Stimulated activated CD4-positive, alpha-beta T cell treated with anti-CD3 and anti-CD28 coated beads, Interleukin-2, amount 100 ng/mL, for 24 hours (primary cell): Measurements from ENCODE around the gene SOHLH2.

Experiments used
- DNase-seq, 2 donors: peaks; one replicate each; pipeline ENCODE4 v3.0.0-alpha.2; 2020

SOHLH2 gene

DNA sequence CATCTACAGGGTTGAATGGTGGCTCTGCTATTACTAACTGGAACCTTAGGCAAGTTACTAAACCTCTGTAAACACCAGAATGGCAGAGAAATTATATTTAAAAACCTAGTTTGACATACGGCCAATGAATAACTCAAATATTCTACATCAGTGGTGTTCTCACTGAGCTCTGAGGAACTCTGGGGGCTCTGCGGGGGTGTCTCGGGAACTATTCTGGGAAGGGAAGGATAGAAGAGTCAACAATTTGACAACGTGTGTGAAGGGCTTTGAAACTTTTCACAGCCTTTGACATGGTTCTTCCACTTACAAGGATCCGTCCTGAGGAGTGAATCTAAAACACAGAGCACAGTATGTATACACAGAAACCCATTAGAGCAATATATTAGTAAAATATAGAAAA, 38.7 kb downstream of the SOHLH2 start:
- DNase-seq, result no peak

DNA sequence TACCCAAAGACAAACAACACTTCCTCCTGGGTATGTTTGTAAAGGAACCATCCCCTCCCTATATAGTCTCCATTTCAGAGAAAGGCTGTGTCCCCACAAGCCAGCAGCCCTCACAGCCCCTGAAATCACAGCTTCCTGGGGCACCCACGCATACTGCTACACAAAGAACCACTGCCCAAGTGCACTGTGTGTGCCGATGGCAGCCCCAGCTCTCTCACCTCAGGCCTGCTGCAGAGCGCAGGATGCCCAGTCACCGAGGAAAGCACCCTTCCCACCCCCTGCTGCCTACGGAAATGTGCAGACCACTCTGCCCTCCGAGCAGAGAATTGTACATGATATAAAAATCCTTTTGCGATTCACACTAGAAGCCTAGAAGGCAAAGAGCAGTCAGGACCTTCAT, 39.4 kb downstream of the SOHLH2 start:
- no peak for DNase-seq

DNA sequence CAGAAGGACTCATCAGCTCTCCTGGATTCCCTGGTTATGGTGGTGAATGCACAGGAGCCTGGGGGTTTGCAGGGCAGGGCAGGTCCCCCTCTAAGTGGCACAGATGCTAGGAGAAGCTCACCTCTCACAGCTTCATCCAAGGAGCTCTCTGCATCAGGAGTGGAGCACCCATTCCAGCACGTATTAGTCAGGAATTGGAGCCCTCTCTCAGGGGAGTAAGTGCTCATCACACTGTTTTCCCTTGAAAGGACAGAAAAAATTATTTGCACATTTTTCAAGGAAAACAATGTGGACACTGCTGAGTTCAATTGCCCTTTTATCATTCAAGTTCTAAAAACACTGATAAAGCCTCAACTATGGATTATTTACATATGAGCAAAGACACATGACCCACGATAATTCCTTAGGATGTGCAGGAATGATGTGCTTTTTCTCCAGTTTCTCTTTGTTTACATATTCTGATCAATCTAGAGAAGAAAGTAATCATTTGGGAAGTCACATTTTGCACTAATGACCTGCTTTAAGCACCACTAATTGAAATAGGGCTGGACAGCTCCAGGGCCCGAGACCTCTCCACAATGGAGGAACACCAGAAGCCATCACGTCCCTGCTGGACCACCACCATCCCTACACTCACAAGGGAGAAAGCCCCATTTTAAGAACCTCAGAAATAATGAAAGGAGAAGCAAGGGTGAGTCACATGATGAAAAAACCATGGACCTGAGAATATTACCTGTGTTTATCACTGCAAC, 40.6 kb downstream of the SOHLH2 start:
- no peak for DNase-seq

DNA sequence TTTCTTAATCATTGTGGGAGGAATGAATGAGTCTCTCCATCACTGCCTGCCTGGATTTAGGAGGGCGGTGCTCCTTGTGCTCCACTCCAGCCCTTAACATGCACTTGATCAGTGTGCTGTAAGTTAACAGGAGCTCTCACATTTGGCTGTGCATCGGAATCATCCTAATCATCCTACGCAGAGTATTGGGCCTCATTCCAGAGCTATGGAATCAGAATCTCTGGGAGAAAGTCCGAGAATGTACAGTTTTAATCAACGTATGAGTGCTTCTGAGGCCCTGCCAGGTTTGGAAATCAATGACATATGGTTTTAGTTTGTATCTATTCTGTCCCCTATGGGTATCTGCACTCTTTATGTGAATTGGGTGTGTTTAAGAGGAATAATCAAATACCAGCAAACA, 48.3 kb downstream of the SOHLH2 start:
- no peak for DNase-seq

DNA sequence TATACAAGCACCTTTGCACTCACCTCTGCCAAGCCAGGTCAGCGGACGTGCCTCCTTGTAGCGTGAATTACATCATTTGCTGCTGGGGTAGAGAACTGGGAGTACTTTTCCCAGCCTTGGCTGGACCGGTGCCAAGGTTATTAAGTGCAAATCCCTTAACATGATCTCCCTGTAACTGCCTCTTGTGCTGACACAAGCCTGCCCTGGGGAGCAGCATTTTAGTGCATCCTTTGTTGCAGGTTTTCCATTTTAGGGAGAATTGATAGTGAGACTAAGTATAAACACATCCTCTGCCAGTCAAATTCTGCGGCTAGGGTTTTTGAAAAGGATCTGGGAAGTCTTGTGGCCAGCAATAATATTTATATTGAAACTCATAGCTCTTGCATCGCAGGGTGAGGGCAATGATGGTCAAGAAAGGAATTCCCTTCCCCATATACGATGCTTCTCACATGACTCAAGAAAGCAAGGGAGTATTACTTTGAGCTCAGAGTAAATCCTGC, 50.5 kb downstream of the SOHLH2 start:
- no peak for DNase-seq

DNA sequence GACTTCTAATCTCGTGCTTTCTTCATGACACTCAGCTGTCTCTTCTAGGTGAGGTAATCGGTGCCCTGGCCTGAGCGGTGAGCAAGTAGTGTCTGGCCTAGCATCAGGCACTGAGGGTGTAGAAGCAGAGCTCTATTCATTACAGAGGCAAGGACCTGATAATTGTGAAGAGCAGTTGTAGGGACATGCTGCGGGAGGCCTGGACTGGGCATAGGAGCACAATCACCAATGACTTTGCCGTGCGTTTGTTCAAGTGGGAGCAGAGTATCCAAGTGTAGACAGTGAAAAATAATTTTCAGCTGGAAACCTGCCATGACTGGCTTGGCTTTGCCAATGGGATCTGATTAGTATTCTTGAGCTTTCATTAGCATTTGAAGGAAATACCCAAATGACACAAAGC, 51.1 kb downstream of the SOHLH2 start:
- no peak for DNase-seq

DNA sequence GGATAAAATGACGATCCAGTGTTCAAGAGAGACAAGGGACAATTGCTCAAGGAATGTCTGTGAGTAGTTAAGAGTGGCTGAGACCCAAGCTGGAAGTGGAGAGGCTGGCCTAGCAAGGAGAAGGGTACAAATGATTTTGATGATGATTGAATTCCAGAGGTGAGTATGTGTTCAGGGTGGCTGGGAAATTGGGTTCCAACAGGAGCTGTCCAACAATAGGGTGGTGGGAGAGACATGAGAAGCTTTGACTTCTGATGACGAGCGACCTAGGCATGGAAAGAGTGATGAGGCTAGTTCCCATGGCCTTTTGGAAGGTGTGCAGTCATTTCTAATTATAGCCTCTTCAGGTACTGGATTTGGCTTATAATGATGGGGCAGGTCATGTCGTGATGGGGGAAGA, 54.1 kb downstream of the SOHLH2 start:
- no peak for DNase-seq

DNA sequence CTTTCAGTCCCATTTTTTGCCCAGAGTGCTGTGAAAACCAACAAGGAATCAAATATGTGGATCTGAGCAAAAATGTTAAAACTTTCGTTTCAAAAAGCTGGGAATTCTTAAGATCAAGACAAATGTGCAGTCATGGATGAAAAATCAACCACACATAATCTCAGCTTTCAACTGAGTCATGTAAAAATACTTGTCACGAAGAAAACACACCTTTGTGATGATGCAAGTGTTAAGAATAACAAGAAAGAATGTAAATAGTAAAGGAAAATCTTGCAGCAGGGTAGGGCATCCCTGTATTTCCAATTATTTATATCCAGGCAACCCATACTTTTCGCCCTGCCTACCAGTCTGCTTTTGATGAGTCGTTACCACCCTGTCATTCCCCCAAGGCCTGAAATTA, 55.7 kb downstream of the SOHLH2 start:
- no peak for DNase-seq

DNA sequence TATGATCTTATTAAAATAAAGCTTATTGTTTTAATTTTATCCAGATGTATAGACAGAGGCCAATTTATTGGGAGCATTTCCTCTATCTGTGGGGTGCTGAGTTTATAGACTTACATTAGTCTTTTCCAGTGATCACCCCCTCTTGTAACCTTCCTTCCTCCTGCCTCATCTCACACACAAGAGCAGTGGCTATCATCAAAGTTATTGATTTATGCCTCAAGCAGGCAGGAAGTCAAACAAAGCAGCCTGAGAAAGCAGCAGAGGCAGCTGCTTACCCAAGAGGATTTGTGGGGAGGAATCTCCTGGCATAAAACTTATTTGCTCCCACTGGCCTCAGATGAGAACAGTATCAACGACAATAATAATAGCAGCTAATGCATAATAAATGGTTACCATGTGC, 56.9 kb downstream of the SOHLH2 start:
- no peak for DNase-seq

DNA sequence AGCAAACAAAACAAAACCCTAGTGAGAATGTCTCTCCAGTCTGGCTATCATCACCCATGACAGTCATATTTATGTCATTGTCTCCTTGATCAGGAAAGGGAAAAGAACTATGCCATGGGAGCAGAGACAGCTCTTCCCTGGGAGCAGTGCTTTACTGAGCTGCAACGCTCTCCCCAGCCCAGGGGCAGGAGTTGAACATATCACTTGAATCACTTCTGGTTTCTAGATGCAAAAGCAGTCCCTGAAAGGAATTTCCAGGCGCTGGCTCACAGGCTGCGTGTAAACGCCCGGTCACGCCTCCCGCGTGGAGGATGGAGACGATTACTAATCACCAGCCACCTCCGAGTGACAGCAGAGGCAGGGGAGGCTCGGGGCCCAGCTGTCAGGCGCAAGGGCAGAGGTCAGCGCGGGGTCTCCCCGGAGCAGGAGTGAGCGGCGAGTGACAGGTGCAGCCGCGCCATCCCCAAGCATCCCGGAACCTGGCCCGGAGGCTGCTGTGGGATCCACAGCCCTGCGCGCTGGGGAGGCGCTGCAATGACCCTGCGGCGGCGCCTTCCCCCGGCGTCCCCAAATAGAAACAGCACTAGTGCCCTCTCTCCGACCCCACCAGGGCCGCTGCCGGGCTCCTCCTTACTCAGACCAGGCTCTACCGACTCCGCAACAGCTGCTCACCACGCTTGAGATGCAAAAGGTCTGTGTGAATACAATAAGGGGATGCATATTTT, 59.6 kb downstream of the SOHLH2 start:
- DNase-seq, result no peak

DNA sequence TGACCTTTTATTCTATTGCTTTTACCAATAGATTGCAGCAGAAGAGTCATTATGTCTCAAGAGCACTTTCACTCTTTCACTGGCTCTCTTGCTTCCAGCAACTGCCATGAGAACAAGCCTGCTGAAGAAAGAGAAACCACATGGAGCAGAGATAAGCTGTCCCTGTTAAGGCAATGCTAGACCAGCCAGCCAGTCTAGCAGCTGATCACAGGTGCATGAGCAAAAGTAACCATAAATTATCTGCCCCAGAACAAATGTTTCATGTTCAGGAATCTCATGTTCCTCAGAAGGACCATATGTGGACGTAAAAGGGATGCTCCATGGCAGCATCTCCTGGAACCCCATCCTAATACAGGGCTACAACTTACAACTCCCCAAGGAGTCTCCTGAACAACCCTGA, 62.8 kb downstream of the SOHLH2 start:
- no peak for DNase-seq

DNA sequence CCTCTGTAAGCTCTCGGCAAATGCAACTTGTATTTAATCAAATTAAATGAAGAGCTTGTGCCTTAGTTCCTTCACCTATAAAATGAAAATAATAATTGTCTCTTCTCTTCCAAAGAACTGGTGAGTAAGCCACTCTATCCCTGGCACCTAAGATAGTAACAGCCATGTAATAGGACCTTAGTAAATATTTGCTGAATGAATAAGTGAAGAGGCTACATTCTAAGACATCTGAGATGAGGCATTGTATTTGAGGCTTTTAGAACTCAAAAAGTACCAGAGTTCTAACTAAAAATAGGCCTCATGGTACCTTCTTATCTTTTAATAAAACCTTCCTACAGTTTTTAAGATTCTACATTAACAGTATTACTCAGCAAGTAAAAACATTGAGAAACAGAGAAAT, 65.9 kb downstream of the SOHLH2 start:
- no peak for DNase-seq

DNA sequence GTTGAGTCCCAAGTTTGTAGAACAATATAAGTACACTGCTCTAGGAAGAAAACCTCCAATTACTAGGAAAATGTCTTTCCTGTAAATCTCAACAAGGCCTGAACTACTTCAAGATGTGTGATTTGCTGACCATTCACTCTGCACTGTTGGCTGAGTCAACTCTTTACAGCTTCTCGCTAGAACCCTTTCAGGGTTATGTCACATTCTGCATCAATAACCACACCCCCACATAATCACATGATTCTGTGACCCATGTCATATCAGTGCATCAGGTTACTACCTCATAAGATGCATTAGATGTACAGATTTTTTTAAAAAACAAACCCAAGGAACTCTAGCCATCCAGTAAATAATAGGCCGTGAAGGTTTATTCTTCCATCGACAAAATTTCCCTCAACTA, 67.0 kb downstream of the SOHLH2 start:
- DNase-seq, result no peak

DNA sequence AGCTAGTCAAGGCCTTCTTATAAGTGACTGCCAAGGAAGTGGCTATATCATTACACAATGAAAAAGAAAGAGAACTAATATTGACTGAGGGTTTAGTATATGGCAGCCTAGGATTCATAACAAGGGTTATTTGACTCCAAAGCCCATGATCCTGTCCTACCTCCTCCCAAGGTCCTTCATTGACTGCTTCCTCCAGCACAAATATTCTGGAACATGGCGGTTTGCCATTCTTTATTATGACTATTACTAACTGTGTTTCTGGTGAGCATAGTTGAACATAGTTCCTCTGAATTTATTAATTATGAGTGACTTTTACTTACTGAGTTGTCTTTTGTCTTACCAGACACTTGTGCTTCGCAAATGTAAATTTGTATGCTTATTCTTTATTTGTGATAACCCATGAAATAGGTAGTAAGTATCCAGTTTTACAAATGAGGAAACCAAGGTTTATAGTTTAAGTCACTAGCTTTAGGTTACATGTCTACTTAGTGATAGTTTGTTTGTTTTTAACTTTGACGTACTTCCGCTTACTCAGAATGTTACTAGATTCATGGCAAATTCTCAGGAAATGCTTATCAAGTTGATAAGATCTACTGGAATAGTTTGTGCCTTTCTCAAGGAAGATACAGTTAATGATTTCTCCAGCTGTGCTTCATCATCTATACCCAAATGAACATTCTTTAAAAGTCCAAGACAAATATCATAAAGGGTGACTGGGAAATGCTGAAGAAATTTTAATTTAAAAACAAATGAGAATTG, 67.7 kb downstream of the SOHLH2 start:
- no peak for DNase-seq

DNA sequence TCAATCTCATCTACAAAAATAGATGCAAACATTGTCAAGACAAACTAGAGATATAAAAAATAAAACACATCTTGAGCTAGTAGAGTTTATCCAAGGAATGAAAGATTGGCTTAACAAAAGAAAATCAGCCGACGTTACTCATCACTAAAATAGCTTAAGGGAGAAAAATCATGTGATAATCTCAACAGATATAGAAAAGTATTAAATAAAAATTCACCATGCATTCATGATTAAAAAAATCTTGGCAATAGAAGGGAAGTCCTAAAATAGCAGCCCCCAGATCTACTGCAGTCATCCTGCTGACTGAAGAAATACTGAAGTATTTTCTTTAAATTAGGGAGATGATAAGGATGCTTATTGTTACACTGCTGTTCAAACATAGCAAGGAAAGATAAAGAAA, 70.6 kb downstream of the SOHLH2 start:
- no peak for DNase-seq

DNA sequence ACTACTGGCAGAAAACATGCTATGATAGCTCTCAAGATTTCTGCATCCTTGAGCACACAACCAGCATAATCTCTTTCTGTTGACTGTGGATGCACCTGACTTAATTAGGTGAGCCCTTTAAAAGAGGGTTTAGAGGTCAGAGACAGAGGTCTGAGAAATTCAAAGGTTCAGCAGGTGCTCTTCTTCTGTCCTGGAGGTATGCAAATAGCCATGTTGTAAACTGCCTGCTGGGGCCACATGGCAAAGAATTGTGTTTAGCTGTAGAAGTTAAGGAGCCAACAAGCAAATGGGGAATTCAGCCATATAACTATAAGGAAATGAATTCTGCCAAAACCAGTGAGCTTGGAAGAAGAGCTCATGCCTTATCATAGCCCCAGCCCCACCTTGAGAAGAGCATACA, 71.6 kb downstream of the SOHLH2 start:
- DNase-seq, result no peak

DNA sequence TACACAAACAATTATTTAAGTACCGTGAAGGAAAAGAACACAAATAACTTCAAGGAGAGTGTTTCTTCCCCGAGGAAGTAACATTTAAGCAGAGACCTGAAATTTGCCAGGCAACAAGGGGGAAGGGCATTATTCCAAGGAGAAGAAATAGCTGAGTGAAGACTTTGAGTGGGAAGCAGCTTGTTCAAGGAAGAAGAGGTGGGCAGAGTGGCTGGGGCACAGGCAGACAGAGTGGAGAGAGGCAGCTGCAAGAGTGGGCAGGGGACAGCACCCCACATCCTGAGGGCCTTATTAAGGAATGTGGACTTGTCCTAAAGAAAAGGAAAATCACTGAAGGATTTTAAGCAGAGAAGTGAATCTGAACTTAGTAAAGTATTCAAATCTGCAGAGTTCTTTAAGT, 78.5 kb downstream of the SOHLH2 start:
- DNase-seq, result no peak

DNA sequence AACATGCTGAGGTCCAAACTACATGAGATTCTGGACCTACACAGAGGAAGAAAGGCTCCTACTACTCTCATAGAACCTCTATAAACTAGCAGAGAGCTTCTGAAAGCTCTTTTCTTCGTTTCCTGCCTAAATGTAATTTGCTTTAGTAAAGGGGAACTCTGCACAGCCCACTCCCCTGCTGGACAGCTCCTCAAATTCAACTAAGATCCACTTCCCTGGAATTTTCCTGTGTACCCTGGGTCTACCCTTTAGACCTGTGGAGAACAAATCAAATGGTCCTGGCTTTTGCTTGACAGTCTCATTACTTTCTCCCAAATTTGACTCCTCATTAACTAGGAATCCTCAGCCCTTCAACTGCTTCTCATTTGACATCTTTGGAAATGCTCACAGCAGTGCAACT, 79.7 kb downstream of the SOHLH2 start:
- no peak for DNase-seq

DNA sequence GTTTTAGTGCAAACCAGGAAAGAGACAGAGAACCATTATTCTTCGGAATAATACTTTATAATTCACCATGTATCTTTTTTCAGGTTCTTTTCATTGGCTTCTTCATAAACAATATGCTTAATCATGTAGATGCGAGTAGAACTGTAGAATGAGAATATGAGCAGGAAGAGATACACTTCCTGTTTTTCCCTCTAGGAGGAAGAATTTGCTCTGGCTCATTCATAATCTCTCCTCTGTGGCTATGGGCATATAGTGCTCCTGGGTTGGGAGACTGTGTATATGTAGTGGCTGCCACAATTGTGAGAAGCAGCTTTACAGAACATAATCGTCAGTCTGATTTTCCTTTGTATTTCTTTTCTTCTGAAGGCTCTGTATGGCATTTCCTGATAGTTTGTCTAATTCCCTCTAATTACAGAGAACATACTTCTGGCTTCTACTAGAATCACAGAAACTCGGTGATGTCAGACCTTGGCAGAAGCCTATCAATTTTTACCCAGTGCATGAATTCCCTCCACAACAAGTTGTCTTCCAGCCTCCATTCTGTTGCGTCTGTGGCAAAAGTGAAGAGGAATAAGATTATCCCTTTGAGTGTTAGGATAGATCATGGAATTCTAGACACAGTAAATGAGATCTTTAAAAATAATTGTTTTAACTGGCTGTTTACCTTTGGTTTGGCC, 80.3 kb downstream of the SOHLH2 start:
- no peak for DNase-seq

DNA sequence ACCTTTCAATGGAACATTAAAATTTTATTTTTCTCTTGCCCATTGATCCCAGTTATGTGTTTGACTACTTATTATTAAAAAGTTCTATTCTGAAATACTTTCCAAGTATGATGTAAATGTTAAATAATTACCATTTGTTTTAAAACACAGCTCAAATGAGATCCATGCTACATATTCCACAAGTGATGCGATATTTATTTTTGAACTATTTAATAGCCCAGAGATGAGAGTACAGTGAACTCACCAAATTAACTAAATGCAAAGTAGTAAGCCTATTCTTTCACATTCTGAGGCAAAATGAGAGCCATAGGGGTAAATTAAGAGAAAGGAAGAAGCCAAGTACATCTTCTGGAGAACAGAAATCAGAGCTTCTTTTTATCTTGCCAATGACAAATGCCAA, 82.0 kb downstream of the SOHLH2 start:
- DNase-seq, result no peak

DNA sequence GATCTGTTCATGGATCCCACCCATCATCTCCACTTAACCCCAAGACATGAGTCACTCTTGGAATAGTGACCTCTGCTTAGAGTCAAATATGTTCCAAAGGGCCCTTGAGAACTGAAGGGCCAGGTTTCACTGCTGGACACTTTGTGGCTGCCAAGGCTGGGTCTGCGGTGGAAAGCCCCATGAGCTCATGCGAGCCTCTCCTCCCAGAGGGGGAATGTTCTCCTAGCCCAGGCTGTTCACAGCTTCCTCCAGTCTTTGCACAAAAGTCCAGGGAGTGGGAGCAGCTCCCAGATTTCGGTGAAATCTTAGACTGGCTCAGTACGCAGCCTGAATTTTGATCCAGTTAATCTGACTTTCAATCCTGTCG, 82.4 kb downstream of the SOHLH2 start:
- no peak for DNase-seq

DNA sequence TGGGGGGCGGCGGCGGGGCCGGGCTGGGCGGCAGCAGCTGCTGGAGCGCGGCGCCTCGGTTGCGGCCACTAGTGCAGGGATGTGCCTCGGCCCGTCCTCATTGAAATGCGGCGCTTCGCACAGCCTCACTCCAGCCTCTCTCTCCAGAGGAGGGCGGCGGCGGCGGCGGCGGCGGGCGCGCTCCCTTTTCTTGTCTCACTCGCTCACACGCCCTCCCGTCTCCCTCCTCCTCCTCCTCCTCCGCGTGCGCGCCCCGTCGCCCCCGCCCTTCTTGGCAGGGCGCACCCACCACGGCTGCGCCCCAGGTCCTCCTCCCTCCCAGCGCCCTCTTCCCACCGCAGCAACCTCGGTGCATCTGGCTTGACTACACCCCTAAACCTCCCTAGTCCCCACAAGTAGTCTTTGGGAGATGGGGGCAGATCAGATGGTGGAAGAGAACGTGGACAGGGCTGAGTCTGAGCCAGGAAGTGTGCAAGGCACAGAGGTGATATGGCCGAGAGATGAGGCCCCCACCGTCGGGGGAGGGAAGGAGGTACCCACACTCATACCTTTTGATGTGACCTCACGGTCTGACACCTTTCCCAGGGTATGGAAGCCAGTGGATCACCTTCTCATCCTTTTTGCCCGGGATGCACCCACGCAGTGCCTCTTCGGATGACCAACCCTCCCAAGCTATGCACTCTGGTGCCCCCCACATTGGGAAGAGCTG, 83.0 kb downstream of the SOHLH2 start, which contains the start of gene DCLK1:
Gene DCLK1 (minus strand): TSS at position 161 of the 709 bp plus-strand sequence.
- DNase-seq, result no peak
